ENCODE data around the gene EXD2. TPM values are rescaled to one million over a fixed set of nuclear protein-coding genes. Genes with fewer than 3 reads are reported as not detected.
"Not testable (repeated sequence)": the region's sequence is repeated elsewhere in the genome, so short reads cannot be mapped to it uniquely, and the experiment has no call there.

Gene EXD2
- total RNA-seq, 2 experiments from 2014 or later, result 6.5 to 8.3 TPM

DNA sequence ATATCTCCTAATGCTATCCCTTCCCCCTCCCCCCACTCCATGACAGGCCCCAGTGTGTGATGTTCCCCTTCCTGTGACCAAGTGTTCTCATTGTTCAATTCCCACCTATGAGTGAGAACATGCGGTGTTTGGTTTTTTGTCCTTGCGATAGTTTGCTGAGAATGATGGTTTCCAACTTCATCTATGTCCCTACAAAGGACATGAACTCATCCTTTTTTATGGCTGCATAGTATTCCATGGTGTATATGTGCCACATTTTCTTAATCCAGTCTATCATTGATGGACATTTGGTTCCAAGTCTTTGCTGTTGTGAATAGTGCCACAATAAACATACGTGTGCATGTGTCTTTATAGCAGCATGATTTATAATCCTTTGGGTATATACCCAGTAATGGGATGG is 26.4 kb downstream of the EXD2 start:
- POLR2A ChIA-PET; H3K4me3 Mint-ChIP-seq; H3K27me3 Mint-ChIP-seq; ATAC-seq (ENCODE audit: low read depth); H3K9me3 Mint-ChIP-seq; DNase-seq; H3K4me1 Mint-ChIP-seq; H3K27ac Mint-ChIP-seq: not testable (repeated sequence)
- peaks cover 18% of the 10 kb centered on the region for H3K36me3 Mint-ChIP-seq

DNA sequence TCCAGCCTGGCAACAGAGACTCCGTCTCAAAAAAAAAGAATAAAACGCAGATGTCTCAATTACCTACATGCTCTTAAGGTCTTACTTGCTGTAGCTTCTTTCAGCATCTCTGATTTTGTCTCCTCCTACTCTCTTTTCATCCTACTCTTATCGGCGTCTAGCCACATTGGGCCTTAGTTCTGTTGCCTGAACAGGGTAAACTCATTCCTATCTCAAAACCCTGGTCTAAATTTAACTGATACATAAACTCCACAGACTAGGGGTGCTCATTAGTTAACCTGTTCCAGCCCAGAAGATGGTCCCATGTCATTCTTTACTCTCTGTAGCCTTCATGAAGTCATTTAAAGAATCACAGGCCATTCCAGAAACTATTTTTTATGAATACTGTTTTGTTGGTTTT is 33.6 kb downstream of the EXD2 start:
- Mint-ChIP-seq H3K36me3 (peaks cover 5% of the 10 kb centered on the region), H3K27me3 (no peaks in the 10 kb centered on the region), H3K4me3 (no peak overlapping the region), H3K9me3 (no peaks in the 10 kb centered on the region), H3K27ac (no peak overlapping the region), H3K4me1 (no peaks in the 10 kb centered on the region)
- DNase-seq (no peak), ATAC-seq (ENCODE audit: low read depth) (no peak)
- POLR2A ChIA-PET, result no interaction called here

DNA sequence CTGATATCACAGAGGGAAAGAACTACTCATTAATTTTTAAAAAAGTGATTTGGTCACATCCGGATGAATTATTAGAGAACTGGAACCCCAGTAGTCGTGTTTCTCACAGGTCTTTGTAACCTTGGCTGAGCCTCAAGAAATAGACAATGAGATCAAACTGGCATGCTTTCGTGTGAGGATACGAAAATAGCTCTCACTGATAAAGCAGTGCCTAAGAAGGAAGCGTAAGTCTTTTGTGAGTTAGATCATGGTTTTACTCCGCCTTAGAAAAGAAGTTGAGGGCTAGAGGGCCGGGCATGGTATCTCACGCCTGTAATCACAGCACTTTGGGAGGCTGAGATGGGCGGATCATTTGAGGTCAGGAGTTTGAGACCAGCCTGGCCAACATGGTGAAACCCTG is 34.9 kb downstream of the EXD2 start:
- ATAC-seq (ENCODE audit: low read depth), result no peak
- Mint-ChIP-seq H3K27me3 (no peaks in the 10 kb centered on the region), H3K4me3 (no peak overlapping the region), H3K36me3 (peaks cover 5% of the 10 kb centered on the region), H3K9me3 (no peaks in the 10 kb centered on the region), H3K27ac (no peak overlapping the region), H3K4me1 (no peaks in the 10 kb centered on the region)
- POLR2A ChIA-PET, result no interaction called here
- no peak for DNase-seq

DNA sequence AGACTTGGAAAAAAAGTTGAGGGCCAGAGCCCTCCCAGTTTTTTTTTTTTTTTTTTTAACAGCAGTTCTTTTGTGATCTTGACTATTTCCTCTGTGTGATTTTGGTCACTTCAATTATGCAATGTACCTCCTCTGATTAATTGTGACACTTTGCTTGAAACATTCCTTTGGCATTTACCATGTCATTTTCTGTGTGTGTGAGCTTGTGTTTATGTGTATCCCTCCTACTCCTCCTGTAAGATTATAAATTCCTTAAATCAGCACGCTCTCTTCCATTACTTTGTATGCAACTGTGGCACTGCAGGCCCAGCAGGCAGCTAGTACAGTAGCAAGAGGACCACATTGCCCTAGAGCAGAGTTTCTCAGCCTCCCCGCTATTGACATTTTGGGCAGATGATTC is 35.4 kb downstream of the EXD2 start:
- no peak overlapping the region for H3K4me3 Mint-ChIP-seq
- no peaks in the 10 kb centered on the region for H3K27me3 Mint-ChIP-seq
- POLR2A ChIA-PET, result no interaction called here
- H3K4me1 Mint-ChIP-seq, result no peaks in the 10 kb centered on the region
- ATAC-seq (ENCODE audit: low read depth), result no peak
- H3K27ac Mint-ChIP-seq, result no peak overlapping the region
- peaks cover 6% of the 10 kb centered on the region for H3K36me3 Mint-ChIP-seq
- H3K9me3 Mint-ChIP-seq, result no peaks in the 10 kb centered on the region
- DNase-seq, result no peak

DNA sequence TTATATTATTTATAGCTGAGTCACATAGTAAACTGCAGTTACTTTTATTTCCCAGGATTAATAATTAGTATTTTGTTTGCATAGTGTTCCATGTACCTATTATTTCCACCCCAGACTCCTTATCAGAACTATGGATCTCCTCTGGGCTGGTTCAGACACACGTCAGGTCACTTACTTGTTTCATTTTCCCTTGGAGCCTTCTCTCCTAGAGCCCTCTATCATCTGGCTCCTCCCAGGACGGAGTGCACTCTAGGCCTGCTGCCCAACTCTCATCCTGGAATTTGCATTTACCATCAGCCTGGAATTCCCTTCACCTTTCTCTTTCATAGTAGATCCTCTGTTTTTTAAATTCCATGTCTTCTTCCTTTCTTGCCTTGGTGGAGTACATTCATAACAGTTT is 40.2 kb downstream of the EXD2 start:
- ATAC-seq (ENCODE audit: low read depth) (no peak), DNase-seq (no peak)
- Mint-ChIP-seq H3K4me3 (no peak overlapping the region), H3K27ac (no peak overlapping the region), H3K36me3 (peaks cover 4% of the 10 kb centered on the region), H3K9me3 (no peaks in the 10 kb centered on the region), H3K27me3 (no peaks in the 10 kb centered on the region), H3K4me1 (no peaks in the 10 kb centered on the region)
- POLR2A ChIA-PET, result no interaction called here

DNA sequence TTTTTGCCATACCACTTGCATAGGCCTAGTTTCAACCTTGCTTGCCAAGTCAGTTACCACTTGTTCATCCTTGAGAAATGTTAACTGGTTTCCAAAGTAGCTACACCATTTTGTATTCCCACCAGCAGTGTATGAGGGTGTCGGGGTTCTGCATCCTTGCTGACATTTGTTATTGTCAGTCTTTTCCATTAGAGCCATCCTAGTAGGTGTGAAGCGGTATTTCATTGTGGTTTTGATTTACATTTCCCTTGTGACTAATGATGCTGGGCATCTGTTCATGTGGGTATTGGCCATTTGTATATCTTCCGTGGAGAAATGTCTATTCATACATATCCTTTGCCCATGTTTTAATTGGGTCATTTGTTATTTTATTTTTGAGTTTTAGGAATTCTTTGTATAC is 41.1 kb downstream of the EXD2 start:
- H3K9me3 Mint-ChIP-seq, result no peaks in the 10 kb centered on the region
- no peaks in the 10 kb centered on the region for H3K27me3 Mint-ChIP-seq
- H3K4me1 Mint-ChIP-seq, result no peaks in the 10 kb centered on the region

DNA sequence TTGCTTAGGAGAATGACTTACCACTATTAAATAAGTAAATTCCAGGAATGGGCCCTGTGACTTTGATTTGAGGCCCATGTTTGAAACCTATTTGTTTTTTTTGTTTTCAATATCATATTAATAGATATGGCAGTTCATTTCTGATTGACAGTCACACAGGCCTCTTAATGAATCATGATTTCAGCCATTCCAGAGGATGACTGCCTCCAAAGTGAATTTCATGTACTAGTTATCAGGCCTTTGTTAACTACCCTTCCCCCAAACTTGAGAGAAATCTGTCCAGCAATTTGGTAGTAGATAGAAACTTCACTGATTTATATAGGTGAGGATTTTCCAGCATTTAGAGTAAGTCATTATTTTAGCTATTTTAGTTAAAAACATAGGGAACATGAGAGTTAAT is 42.8 kb downstream of the EXD2 start:
- Mint-ChIP-seq H3K36me3 (peaks cover 4% of the 10 kb centered on the region), H3K9me3 (no peaks in the 10 kb centered on the region), H3K27ac (no peak overlapping the region), H3K4me3 (no peak overlapping the region), H3K27me3 (no peaks in the 10 kb centered on the region), H3K4me1 (no peaks in the 10 kb centered on the region)
- POLR2A ChIA-PET, result interaction anchor here (0.6 kb wide), 1 partner anchor 1246 kb away, joined by 4 read pairs; no protein-coding TSS in a partner anchor
- no peak for ATAC-seq (ENCODE audit: low read depth)
- DNase-seq, result no peak

More for the DNA sequence above, 41.1 kb downstream of the EXD2 start:
- DNase-seq (no peak), ATAC-seq (ENCODE audit: low read depth) (no peak)
- Mint-ChIP-seq H3K36me3 (peaks cover 4% of the 10 kb centered on the region), H3K4me3 (no peak overlapping the region), H3K27ac (no peak overlapping the region)
- POLR2A ChIA-PET, result no interaction called here

DNA sequence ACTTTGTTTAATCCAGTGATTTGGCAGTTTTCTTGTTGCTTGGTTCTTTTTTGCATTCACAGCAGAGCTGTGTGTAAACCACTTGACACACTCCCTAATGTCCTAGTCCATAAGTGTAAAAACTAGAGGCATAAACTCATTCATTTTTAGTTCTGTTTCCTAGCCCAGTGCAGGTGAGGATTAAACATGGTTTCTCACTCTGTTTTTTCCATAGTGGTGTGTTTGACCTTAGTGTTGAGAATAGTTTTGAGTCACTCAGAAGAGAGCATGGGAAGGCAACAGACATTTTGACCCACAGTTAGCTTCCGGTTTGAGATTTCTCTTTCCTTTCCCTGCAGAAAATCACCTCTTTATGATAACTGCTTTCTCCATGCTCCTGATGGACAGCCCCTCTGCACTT is 44.4 kb downstream of the EXD2 start:
- Mint-ChIP-seq H3K27ac (no peak overlapping the region), H3K9me3 (no peaks in the 10 kb centered on the region), H3K36me3 (peaks cover 4% of the 10 kb centered on the region), H3K27me3 (no peaks in the 10 kb centered on the region), H3K4me1 (no peaks in the 10 kb centered on the region), H3K4me3 (no peak overlapping the region)
- POLR2A ChIA-PET, result no interaction called here
- ATAC-seq (ENCODE audit: low read depth) (no peak), DNase-seq (no peak)

DNA sequence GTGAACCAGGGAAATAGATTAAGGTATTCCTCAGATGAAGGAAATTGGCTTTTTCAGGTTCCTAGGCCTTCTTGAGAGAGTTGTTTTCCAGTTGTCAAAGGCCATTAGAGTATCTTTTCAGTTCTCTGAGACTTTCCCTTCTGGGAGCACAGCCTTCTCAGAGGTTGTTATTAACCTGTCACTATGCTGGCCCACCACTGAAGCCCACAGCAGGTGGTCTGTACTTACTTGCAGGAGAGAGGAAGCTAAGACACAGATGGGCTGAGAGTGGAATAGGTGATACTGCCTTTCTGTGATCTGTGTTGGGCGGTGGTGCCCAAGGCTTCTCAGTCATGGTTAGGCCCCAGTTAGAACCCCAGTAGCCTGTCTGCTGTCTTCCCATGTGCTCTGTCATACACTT is 45.8 kb downstream of the EXD2 start:
- peaks cover 2% of the 10 kb centered on the region for H3K4me1 Mint-ChIP-seq
- DNase-seq (no peak), ATAC-seq (ENCODE audit: low read depth) (no peak)
- no peak overlapping the region for H3K4me3 Mint-ChIP-seq
- H3K27me3 Mint-ChIP-seq, result no peaks in the 10 kb centered on the region
- H3K27ac Mint-ChIP-seq, result no peak overlapping the region
- POLR2A ChIA-PET, result no interaction called here
- no peaks in the 10 kb centered on the region for H3K9me3 Mint-ChIP-seq
- H3K36me3 Mint-ChIP-seq, result peaks cover 3% of the 10 kb centered on the region

DNA sequence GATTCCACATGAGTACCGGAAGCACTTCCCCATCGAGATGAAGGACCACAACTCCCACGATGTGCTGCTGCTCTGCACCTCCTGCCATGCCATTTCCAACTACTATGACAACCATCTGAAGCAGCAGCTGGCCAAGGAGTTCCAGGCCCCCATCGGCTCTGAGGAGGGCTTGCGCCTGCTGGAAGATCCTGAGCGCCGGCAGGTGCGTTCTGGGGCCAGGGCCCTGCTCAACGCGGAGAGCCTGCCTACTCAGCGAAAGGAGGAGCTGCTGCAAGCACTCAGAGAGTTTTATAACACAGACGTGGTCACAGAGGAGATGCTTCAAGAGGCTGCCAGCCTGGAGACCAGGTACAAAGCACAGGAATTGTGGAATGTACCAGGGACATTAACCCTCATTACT is 46.3 kb downstream of the EXD2 start:
- Mint-ChIP-seq H3K27me3 (no peaks in the 10 kb centered on the region), H3K9me3 (no peaks in the 10 kb centered on the region), H3K4me1 (peaks cover 2% of the 10 kb centered on the region), H3K27ac (no peak overlapping the region), H3K4me3 (no peak overlapping the region), H3K36me3 (peaks cover 3% of the 10 kb centered on the region)
- ATAC-seq (ENCODE audit: low read depth), result no peak
- DNase-seq, result no peak
- POLR2A ChIA-PET, result no interaction called here

DNA sequence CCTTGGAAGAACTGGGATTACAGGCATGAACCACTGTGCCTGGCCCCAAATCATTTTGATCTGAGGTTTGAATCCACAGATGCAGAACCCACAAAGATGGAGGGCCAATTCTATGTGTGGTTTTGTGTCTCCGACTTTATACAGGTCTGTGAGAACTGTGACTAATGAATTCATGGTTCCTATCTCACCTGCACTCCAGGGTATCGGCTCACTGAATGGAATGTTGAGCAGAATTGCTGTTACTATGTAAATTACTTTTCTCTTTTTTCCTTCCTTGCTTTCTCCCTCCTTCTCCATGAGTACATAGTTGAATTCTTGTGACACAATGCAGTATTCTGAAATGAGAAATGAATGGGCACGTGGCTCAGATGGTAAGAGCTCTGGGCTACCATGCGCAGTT is 47.6 kb downstream of the EXD2 start:
- DNase-seq (no peak), ATAC-seq (ENCODE audit: low read depth) (no peak)
- POLR2A ChIA-PET, result no interaction called here
- no peak overlapping the region for H3K27ac Mint-ChIP-seq
- H3K36me3 Mint-ChIP-seq, result peaks cover 3% of the 10 kb centered on the region
- H3K4me3 Mint-ChIP-seq, result no peak overlapping the region
- H3K4me1 Mint-ChIP-seq, result peaks cover 5% of the 10 kb centered on the region
- no peaks in the 10 kb centered on the region for H3K9me3 Mint-ChIP-seq
- H3K27me3 Mint-ChIP-seq, result no peaks in the 10 kb centered on the region

DNA sequence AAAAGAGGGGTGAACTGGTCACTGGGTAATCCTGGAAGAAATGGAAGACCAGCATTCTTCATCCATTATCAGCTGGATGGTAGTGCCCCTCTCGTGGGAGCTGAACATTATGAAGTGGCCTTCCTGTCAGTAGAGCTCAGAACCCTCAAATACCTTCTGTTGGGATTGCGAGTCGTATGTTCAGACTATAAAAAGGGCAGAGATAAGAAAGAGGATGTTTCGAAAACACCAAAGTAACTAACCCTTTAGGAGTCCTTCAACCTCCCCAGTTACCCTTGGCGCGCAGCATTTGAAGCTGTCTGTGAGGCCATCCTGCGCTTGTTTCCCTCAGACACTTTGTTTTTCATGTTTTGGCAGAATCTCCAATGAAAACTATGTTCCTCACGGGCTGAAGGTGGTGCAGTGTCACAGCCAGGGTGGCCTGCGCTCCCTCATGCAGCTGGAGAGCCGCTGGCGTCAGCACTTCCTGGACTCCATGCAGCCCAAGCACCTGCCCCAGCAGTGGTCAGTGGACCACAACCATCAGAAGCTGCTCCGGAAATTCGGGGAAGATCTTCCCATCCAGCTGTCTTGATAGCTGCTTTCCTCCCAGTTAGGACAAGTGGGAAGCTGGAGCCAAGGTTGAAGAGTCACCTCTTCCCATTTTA is 49.4 kb downstream of the EXD2 start:
- H3K27ac Mint-ChIP-seq, result no peak overlapping the region
- POLR2A ChIA-PET, result no interaction called here
- H3K4me1 Mint-ChIP-seq, result peaks cover 5% of the 10 kb centered on the region
- H3K27me3 Mint-ChIP-seq, result no peaks in the 10 kb centered on the region
- H3K36me3 Mint-ChIP-seq, result peaks cover 3% of the 10 kb centered on the region
- ATAC-seq (ENCODE audit: low read depth) (no peak), DNase-seq (no peak)
- H3K4me3 Mint-ChIP-seq, result no peak overlapping the region
- H3K9me3 Mint-ChIP-seq, result no peaks in the 10 kb centered on the region

DNA sequence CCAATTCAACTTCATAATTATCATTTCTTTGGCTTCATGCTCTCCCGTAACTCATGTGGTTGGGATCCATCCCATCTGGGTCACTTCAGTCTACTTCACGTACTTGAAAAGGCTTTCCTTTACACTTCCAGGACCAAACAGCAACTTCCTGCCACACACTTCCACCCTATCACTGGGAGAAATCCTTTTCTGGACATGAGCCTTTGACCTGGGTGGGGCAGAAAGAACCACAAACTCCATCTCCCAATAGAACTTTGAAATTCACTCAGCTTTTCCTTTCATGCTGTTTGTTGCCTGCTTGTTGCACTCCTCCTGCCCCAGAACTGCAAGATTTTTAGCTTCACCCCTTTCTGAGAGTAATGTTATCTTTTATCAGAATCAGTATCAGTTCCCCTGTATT is 50.3 kb downstream of the EXD2 start:
- H3K36me3 Mint-ChIP-seq, result no peaks in the 10 kb centered on the region
- DNase-seq (no peak), ATAC-seq (ENCODE audit: low read depth) (no peak)
- H3K9me3 Mint-ChIP-seq, result no peaks in the 10 kb centered on the region
- no peak overlapping the region for H3K27ac Mint-ChIP-seq
- no peaks in the 10 kb centered on the region for H3K27me3 Mint-ChIP-seq
- H3K4me1 Mint-ChIP-seq, result peaks cover 5% of the 10 kb centered on the region
- POLR2A ChIA-PET, result interaction anchor here (1.9 kb wide), 1 partner anchor 218 kb away, joined by 5 read pairs; no protein-coding TSS in a partner anchor
- no peak overlapping the region for H3K4me3 Mint-ChIP-seq

DNA sequence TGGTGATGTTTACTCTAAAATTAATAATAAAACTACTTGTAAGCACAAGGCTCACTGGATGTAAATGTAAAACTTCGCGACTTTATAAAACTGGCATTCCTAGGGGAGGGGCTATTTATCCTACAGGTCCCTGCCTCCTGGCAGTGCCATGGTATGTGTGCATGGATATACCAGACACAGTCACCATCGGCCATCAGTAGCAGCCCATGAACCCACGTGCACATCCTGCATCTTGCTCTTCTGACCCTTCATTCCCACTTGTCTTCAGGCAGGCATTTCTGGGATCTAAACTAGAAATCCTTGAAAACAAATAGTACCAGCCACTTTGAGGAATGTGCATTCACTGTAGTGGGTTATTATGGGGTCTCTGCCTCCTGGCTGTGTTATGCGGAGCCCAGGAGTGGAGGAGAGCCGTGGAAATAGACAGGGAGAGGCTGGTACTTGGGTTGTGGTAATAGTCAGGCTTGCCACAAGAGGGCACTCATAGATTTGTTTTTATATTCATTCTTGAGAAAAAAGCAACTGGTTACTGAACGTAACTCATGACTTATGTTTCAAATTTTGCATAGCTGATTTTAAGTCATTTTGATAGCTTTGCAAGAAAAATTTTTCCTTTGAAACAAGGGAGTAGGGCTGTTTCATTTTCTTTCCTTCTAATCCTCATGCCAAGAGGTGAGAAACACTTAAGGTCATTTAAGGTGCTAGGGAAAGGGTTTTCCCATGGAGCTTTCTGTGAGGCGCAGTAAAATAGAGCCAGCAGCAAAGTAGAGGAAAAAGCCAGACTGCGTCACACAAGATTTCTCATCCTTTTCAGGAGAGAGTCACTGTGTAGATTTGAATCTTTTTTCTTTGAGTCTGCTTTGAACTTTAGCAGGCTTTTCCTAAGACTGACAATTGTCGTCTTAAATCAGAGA is 51.3 kb downstream of the EXD2 start:
- H3K36me3 Mint-ChIP-seq, result no peaks in the 10 kb centered on the region
- H3K27me3 Mint-ChIP-seq, result no peaks in the 10 kb centered on the region
- no peak for ATAC-seq (ENCODE audit: low read depth)
- POLR2A ChIA-PET, result interaction anchor here (0.5 to 1.9 kb wide), 2 partner anchors 217 to 261 kb away, joined by 5 read pairs; no protein-coding TSS in a partner anchor
- H3K9me3 Mint-ChIP-seq, result no peaks in the 10 kb centered on the region
- H3K27ac Mint-ChIP-seq, result no peak overlapping the region
- H3K4me3 Mint-ChIP-seq, result no peak overlapping the region
- no peak for DNase-seq
- peaks cover 5% of the 10 kb centered on the region for H3K4me1 Mint-ChIP-seq

All from activated naive CD8-positive, alpha-beta T cell treated with anti-CD3 and anti-CD28 coated beads, Interleukin-2, amount 10 ng/mL, durations not matched to agents 7 days and 5 days (primary cell).